Psoas muscle (tissue), 8 donors: ENCODE measurements around the gene GRK7. TPM values are rescaled to one million over a fixed set of nuclear protein-coding genes. Genes with fewer than 3 reads are reported as not detected.
A peak's percentile ranks its signal among the peaks of the same experiment; 100 is the strongest.

ENCODE experiments used
- ATAC-seq, 4 donors: fragments of 200-7000 bp; cut with Tn5 transposase; one replicate each; pipeline ENCODE4 v1.9.1; 2020; ENCODE audit warnings: moderate library complexity in 3 of 4, mild to moderate bottlenecking in 2 of 4
- DNase-seq, 2 donors: peaks; one replicate each; pipeline ENCODE4 v3.0.0-alpha.2; 2020
- H3K27ac ChIP-seq: fragments of 200-600 bp; one replicate; pipeline ENCODE4 v1.8.0; 2022
- H3K27me3 ChIP-seq, 3 donors: fragments of 200-600 bp in 1 of 3; one replicate each; pipeline versions ENCODE4 v1.6.1 to v1.8.0; 2013 to 2022; ENCODE audit warnings: low read length in 2 of 3, mild to moderate bottlenecking in 2 of 3, moderate library complexity in 1 of 3; ENCODE audit not compliant: insufficient read depth in 3 of 3
- H3K36me3 ChIP-seq, 2 donors: fragments of 200-600 bp in 1 of 2; one replicate each; pipeline versions ENCODE4 v1.6.1 to v1.8.0; 2013 to 2022; ENCODE audit warnings: low read depth in 1 of 2, mild to moderate bottlenecking in 1 of 2, moderate library complexity in 1 of 2; ENCODE audit not compliant: insufficient read depth in 1 of 2
- H3K4me1 ChIP-seq: fragments of 200-600 bp; one replicate; pipeline ENCODE4 v1.8.0; 2022
- H3K4me3 ChIP-seq: fragments of 200-600 bp; one replicate; pipeline ENCODE4 v1.8.0; 2022; ENCODE audit warnings: mild to moderate bottlenecking
- H3K9me3 ChIP-seq: fragments of 200-600 bp; one replicate; pipeline ENCODE4 v1.8.0; 2022
- WGBS, 3 donors: extraction: QIAGEN DNeasy Blood & Tissue Kit; methylation state at CpG; one replicate each; pipeline versions ENCODE4 v1.1.6 to v1.1.7; 2013; 5-methylcytosine and 5-hydroxymethylcytosine counted together
- intact Hi-C, 2 donors: fragments of 100-400 bp; cut with DNase I; formaldehyde crosslinking; loops; one replicate each; pipeline versions ENCODE4 v1.11.0 to v1.14.2; 2022
- polyA plus RNA-seq, 3 donors: library from polyadenylated mRNA; stranded (reverse); fragments of 200-250 nt; gene quantifications; one replicate each; pipeline ENCODE4 v1.2.3, GENCODE V29; 2013
- total RNA-seq, 4 donors: library from RNA; stranded (reverse); fragmentation: NEBNext Ultra II Directional in 2 of 4; extraction: Animal tissue kit (Norgen Biotek cat#: 25700) in 2 of 4; gene quantifications; one replicate each; pipeline versions ENCODE4 v1.2.1 to v1.2.4, GENCODE V29; 2021 to 2023
- TF ChIP-seq, protein P1 (sequence below): fragments of 200-600 bp; IDR thresholded peaks from one replicate; pipeline ENCODE4 v1.8.0; 2022; ENCODE audit warnings: antibody characterized with exemption
- donor health status: healthy with polysubstance abuse.
- donor health status: DM: no; HTN: no; CAD: no; lungs with moderate emphysema.
- donor health status: Bipolar disorder and iron deficiency.
- donor health status: healthy.
- donor health status: DM: yes; HTN: yes; CAD: no.
- donor health status: DM: no; HTN: no; CAD: no.
- donor health status: DM: no; HTN: no; CAD: no.
- donor health status: DM: yes; HTN: yes; CAD: no.

GRK7 gene
- total and polyA plus RNA-seq, 7 donors, result 0.04 to 0.64 (median 0.11) TPM; not detected in 3

DNA sequence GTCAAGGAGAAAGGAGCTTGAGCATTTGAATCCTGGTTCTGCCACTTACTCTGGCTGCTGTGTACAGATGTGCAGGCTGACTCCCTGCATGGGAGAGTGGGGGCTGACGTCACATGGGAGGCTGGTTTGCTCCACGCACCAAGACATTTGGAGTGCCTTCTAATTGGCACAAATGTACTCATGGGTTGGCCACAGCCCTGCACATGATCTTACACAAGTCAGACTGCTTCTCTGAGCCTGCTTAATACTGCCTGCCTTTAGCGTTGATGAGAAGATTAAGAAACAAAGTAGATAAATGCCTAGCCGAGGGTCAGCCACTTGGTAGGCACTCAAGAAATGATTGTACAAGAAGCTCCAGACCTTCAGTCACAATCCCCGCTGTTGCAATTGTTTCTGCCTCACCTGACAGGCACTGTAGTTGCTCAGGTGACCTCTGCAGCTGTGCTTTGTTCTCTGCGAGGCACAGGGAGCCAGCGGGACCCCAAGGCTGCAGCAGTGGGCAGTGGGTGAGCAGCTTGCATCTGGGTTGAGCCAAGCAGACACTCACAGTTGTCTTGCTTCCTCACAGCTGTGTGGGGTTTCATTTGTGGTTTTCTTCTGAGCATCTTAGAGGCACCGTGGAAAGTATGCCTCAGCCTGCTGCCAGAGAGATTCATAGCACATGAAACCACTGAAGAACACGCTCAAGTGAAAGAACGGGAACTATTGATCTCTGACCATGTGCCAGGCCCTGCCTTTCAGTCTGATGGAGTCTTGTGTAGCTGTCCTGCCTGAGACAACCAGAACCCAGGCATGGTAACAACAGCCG is 33.1 kb downstream of the GRK7 start:
- Histone ChIP-seq H3K27me3 (no peaks in the 10 kb centered on the region), H3K4me3 (no peak overlapping the region), H3K27ac (peak overlapping the region; percentile 48), H3K9me3 (peaks cover 2% of the 10 kb centered on the region), H3K36me3 (no peaks in the 10 kb centered on the region), H3K4me1 (peaks cover 11% of the 10 kb centered on the region)
- 55 to 71% (median 66%) methylated on average over 11 of the region's 11 CpGs for WGBS, 3 donors
- intact Hi-C loops, result no loop called here
- DNase-seq (peak; percentile 70 to 85), ATAC-seq (peak in 3 of 4 donors; percentile 26 to 74 (median 50))
- TF ChIP-seq, protein P1, sequence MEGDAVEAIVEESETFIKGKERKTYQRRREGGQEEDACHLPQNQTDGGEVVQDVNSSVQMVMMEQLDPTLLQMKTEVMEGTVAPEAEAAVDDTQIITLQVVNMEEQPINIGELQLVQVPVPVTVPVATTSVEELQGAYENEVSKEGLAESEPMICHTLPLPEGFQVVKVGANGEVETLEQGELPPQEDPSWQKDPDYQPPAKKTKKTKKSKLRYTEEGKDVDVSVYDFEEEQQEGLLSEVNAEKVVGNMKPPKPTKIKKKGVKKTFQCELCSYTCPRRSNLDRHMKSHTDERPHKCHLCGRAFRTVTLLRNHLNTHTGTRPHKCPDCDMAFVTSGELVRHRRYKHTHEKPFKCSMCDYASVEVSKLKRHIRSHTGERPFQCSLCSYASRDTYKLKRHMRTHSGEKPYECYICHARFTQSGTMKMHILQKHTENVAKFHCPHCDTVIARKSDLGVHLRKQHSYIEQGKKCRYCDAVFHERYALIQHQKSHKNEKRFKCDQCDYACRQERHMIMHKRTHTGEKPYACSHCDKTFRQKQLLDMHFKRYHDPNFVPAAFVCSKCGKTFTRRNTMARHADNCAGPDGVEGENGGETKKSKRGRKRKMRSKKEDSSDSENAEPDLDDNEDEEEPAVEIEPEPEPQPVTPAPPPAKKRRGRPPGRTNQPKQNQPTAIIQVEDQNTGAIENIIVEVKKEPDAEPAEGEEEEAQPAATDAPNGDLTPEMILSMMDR, result no peak

DNA sequence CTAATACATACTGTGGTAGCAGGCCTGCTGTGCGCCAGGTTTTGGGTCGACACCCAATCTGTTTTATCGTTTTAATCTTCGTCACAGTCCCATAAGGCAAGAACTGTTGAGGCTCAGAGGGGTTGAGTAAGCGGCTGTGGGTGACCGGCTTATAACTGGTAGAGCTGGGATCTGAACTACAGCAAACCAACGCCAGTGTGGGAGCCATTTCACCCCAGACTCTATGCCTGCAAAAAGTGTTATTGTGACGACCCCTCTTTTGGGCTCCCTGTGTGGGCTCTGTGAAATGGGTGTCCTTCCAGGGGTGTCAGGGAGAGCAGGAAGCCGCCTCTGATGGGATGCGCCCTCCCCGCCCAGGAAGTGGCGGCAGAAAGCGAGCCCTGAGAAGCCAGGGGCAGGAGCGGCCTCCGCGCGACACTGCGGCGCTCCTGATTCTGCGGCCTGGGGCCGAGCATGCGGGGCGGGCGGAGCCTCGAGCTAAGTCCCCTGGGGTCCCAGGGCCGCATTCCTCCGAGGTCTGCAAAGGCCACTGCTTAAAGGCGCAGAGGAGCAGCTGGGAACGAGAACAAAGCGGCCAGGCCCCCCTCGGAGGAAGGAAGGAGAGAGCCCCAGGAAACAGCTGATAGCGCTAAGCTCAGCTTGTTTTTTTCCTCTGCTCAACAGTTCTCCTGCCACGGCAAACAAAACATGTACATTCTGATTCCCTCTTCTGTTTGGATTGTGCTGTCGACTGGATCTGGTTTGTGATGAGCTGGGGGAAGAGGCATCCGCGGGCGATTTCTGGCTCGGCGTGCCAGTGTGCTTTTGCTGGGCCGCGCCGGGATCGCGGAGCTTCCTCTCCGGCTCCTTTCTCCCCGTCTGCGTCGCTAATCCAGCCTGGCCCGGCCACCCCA is 33.9 kb downstream of the GRK7 start:
- H3K4me3 ChIP-seq, result peak overlapping the region; percentile 55
- TF ChIP-seq, protein P1, result no peak
- DNase-seq, result peak; percentile 67 to 80
- H3K27me3 ChIP-seq, result no peaks in the 10 kb centered on the region
- WGBS, 3 donors, result 16 to 29% (median 17%) methylated on average over 49 of the region's 49 CpGs
- H3K4me1 ChIP-seq, result peaks cover 11% of the 10 kb centered on the region
- H3K36me3 ChIP-seq, result no peaks in the 10 kb centered on the region
- peak overlapping the region; percentile 48 for H3K27ac ChIP-seq
- H3K9me3 ChIP-seq, result peaks cover 4% of the 10 kb centered on the region
- intact Hi-C loops, result no loop called here
- peak; percentile 51 to 77 (median 68) for ATAC-seq

DNA sequence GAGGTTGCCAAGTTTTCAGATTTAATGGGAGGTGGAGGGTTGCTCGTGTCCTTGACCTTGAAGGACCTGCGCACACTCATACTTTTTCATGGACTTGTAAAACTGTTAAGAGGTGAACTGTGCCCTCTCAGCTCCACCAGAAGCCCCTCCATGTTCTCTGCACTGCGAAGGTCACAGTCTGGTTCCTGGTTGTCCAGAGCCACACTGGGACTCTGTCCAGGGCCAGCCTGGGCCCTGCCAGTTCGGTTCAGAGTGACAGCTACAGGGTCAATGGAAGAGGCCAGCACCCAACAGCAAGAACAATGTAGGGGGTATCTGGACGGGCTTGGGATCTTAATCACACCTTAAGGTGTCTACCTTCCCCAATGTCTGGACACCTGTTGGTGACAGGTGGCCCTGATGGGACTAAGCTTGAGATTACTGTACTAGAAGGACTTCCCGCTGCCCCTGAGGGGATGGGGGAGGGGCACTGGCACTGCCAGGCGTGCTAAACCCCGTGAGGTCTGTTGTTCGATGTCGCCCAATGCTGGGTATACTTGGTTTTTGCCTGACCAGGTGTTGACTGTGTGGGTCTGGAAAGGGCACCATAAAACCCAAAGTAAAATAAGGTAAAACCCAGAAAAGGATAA is 34.7 kb downstream of the GRK7 start:
- H3K27me3 ChIP-seq, result no peaks in the 10 kb centered on the region
- peaks cover 11% of the 10 kb centered on the region for H3K4me1 ChIP-seq
- TF ChIP-seq, protein P1, result no peak
- DNase-seq, result no peak
- 43 to 51% (median 46%) methylated on average over 10 of the region's 10 CpGs for WGBS, 3 donors
- H3K9me3 ChIP-seq, result peaks cover 4% of the 10 kb centered on the region
- ATAC-seq, result peak in 3 of 4 donors; percentile 5 to 26 (median 19)
- H3K27ac ChIP-seq, result peak overlapping the region; percentile 48
- no peaks in the 10 kb centered on the region for H3K36me3 ChIP-seq
- intact Hi-C loops, result no loop called here
- H3K4me3 ChIP-seq, result peak overlapping the region; percentile 55

DNA sequence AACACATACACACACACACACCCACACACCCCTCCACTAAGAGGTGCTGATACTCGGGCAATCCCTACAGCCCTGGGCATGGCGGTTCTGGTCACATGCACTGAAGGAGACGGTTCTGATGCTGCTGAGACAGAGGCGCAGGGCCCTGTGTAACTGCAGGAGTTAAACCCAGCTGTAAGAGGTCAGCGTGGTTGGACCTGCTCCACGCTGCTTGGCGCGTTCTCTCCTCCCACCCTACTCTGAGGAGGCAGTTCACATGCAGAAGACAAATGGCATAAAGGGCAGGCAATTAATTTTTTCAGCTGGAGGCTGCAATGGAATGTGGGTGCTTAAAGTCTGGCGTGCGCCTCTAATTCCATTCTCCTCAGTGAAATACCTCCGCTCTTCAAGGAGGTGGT is 35.2 kb downstream of the GRK7 start:
- Histone ChIP-seq H3K9me3 (peaks cover 4% of the 10 kb centered on the region), H3K4me3 (peak overlapping the region; percentile 55), H3K4me1 (peaks cover 11% of the 10 kb centered on the region), H3K27ac (no peak overlapping the region), H3K27me3 (no peaks in the 10 kb centered on the region), H3K36me3 (no peaks in the 10 kb centered on the region)
- DNase-seq (no peak), ATAC-seq (no peak)
- TF ChIP-seq, protein P1, result no peak
- WGBS, 3 donors, result 41 to 54% (median 46%) methylated on average over 11 of the region's 11 CpGs
- intact Hi-C loops, result no loop called here
